ENCODE measurements around the gene XYLT1.

XYLT1 gene

GRCh38 chr16:17083628-17084027, 387.1 kb downstream of the XYLT1 start:
- no peak overlapping the region for H3K27ac ChIP-seq
- no peak for TF ChIP-seq CTCF (IDR thresholded peaks at IDR 0.05)
- no peak for TF ChIP-seq ZFX (IDR thresholded peaks at IDR 0.05; ENCODE audit: borderline replicate concordance)

GRCh38 chr16:17082095-17082882, 388.5 kb downstream of the XYLT1 start:
- no peak for TF ChIP-seq ZFX (IDR thresholded peaks at IDR 0.05; ENCODE audit: borderline replicate concordance)
- no peak for TF ChIP-seq CTCF (IDR thresholded peaks at IDR 0.05)

GRCh38 chr16:17080105-17080504, 390.7 kb downstream of the XYLT1 start:
- H3K27ac ChIP-seq, result no peak overlapping the region
- TF ChIP-seq CTCF (IDR thresholded peaks at IDR 0.05), result no peak
- TF ChIP-seq ZFX (IDR thresholded peaks at IDR 0.05; ENCODE audit: borderline replicate concordance), result no peak

More at GRCh38 chr16:17082095-17082882, 388.5 kb downstream of the XYLT1 start:
- no peak overlapping the region for H3K27ac ChIP-seq

GRCh38 chr16:17078931-17079631, 391.7 kb downstream of the XYLT1 start:
- no peak overlapping the region for H3K27ac ChIP-seq
- no peak for TF ChIP-seq CTCF (IDR thresholded peaks at IDR 0.05)
- no peak for TF ChIP-seq ZFX (IDR thresholded peaks at IDR 0.05; ENCODE audit: borderline replicate concordance)

GRCh38 chr16:17076818-17077498, 393.8 kb downstream of the XYLT1 start:
- TF ChIP-seq CTCF (IDR thresholded peaks at IDR 0.05) (no peak), ZFX (IDR thresholded peaks at IDR 0.05; ENCODE audit: borderline replicate concordance) (no peak)
- H3K27ac ChIP-seq, result no peak overlapping the region

GRCh38 chr16:17076092-17076754, 394.5 kb downstream of the XYLT1 start:
- H3K27ac ChIP-seq, result no peak overlapping the region
- no peak for TF ChIP-seq ZFX (IDR thresholded peaks at IDR 0.05; ENCODE audit: borderline replicate concordance)
- TF ChIP-seq CTCF (IDR thresholded peaks at IDR 0.05), result no peak
